HTERT RPE-1 (cell line): ENCODE measurements around the gene MAST4.
"Not testable (repeated sequence)": the region's sequence is repeated elsewhere in the genome, so short reads cannot be mapped to it uniquely, and the experiment has no call there.

Source experiments
- in situ Hi-C: fragments of 300-500 bp; cut with MboI; formaldehyde crosslinking; loops from 4 replicates; pipeline ENCODE4 v1.14.3; 2020; ENCODE audit warnings: low sequenced_read_pairs

Gene MAST4

GRCh38 chr5:66694036-66694435 is 97.8 kb downstream of the MAST4 start:
- in situ Hi-C loops = no loop called here

- in situ Hi-C loops = not testable (repeated sequence)
These were observed 99.6 kb downstream of the MAST4 start for GRCh38 chr5:66695840-66696239.

- in situ Hi-C loops = no loop called here
These were observed 101.8 kb downstream of the MAST4 start for GRCh38 chr5:66697796-66698564.

GRCh38 chr5:66701244-66701643 is 105.1 kb downstream of the MAST4 start:
- in situ Hi-C loops = no loop called here

GRCh38 chr5:66702426-66702825 is 106.2 kb downstream of the MAST4 start:
- in situ Hi-C loops = no loop called here

- in situ Hi-C loops = no loop called here
These were observed 108.7 kb downstream of the MAST4 start for GRCh38 chr5:66704790-66705425.

GRCh38 chr5:66708368-66708767 is 112.2 kb downstream of the MAST4 start:
- in situ Hi-C loops = no loop called here

GRCh38 chr5:66710557-66711088 is 114.4 kb downstream of the MAST4 start:
- in situ Hi-C loops = no loop called here

- in situ Hi-C loops = no loop called here
These were observed 117.8 kb downstream of the MAST4 start for GRCh38 chr5:66713998-66714397.

GRCh38 chr5:66717455-66718373 is 121.5 kb downstream of the MAST4 start:
- in situ Hi-C loops = no loop called here

- in situ Hi-C loops = no loop called here
These were observed 122.3 kb downstream of the MAST4 start for GRCh38 chr5:66718374-66719002.

GRCh38 chr5:66720780-66721179 is 124.6 kb downstream of the MAST4 start:
- in situ Hi-C loops = no loop called here

GRCh38 chr5:66722686-66723085 is 126.5 kb downstream of the MAST4 start:
- in situ Hi-C loops = no loop called here

GRCh38 chr5:66724349-66725139 is 128.4 kb downstream of the MAST4 start:
- in situ Hi-C loops = no loop called here

GRCh38 chr5:66727630-66728029 is 131.4 kb downstream of the MAST4 start:
- in situ Hi-C loops = no loop called here

- in situ Hi-C loops = no loop called here
These were observed 131.9 kb downstream of the MAST4 start for GRCh38 chr5:66728049-66728448.

GRCh38 chr5:66737096-66737495 is 140.9 kb downstream of the MAST4 start:
- in situ Hi-C loops = no loop called here

- in situ Hi-C loops = no loop called here
These were observed 141.9 kb downstream of the MAST4 start for GRCh38 chr5:66738136-66738535.

GRCh38 chr5:66739021-66739420 is 142.8 kb downstream of the MAST4 start:
- in situ Hi-C loops = no loop called here

GRCh38 chr5:66739951-66740350 is 143.8 kb downstream of the MAST4 start:
- in situ Hi-C loops = no loop called here
